Bronchial epithelial cell (primary cell): Measurements from ENCODE around the gene GPR52. TPM values are rescaled to one million over a fixed set of nuclear protein-coding genes. Genes with fewer than 3 reads are reported as not detected.
A peak's percentile ranks its signal among the peaks of the same experiment; 100 is the strongest.

ENCODE experiments used
- DNase-seq: peaks from one replicate; pipeline ENCODE4 v3.0.0-alpha.2; 2010; ENCODE audit warnings: low read depth
- FAIRE-seq: peaks from 2 replicates; lab custom pipeline; 2011; peaks lifted over from hg19 to GRCh38; lab: Jason Lieb, UNC
- H3K27me3 ChIP-seq: 2 replicates; pipeline ENCODE4 v1.5.1; 2011; ENCODE audit warnings: low read length; ENCODE audit not compliant: control insufficient read depth, insufficient read depth
- H3K36me3 ChIP-seq: 2 replicates; pipeline ENCODE4 v1.5.1; 2011; ENCODE audit warnings: low read length; ENCODE audit not compliant: control insufficient read depth, insufficient read depth
- H3K4me3 ChIP-seq: 2 replicates; pipeline ENCODE4 v1.5.1; 2011; ENCODE audit warnings: mild to moderate bottlenecking, low read depth, low read length, control low read depth
- total RNA-seq: library from RNA; depleted of rRNA; stranded (reverse); fragments of >200 nt; gene quantifications from 2 replicates; pipeline ENCODE4 v1.2.1, GENCODE V29; 2014
- TF ChIP-seq, protein P1 (sequence below): IDR thresholded peaks from 2 replicates; pipeline ENCODE4 v1.5.1; 2011; ENCODE audit warnings: mild to moderate bottlenecking, moderate library complexity, low read length, control low read depth, inconsistent platforms; ENCODE audit not compliant: insufficient read depth, severe bottlenecking

The GPR52 gene
- total RNA-seq, 1 donor from 2014 or later, result 1.1 TPM

DNA sequence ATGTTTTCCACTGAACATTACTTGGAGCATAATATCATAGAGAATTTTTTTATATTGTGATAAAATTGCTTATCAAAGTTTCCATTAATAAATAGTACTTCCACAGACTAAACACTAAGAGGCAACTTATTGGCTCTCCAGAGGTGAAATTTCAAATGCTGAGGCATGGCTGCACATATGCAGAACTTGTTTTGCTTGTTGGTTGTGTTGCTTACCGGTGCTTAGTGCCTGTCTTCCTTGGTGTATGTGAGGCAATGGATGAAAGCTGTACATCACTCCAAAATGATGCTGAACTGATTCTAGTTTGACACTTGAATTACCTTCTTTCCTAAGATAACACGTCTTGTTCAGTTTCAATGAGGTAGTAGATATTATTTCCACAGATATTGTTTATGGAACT is 29.8 kb upstream of the GPR52 start:
- DNase-seq (no peak), FAIRE-seq (no peak)
- no peaks in the 10 kb centered on the region for H3K36me3 ChIP-seq
- TF ChIP-seq, protein P1, sequence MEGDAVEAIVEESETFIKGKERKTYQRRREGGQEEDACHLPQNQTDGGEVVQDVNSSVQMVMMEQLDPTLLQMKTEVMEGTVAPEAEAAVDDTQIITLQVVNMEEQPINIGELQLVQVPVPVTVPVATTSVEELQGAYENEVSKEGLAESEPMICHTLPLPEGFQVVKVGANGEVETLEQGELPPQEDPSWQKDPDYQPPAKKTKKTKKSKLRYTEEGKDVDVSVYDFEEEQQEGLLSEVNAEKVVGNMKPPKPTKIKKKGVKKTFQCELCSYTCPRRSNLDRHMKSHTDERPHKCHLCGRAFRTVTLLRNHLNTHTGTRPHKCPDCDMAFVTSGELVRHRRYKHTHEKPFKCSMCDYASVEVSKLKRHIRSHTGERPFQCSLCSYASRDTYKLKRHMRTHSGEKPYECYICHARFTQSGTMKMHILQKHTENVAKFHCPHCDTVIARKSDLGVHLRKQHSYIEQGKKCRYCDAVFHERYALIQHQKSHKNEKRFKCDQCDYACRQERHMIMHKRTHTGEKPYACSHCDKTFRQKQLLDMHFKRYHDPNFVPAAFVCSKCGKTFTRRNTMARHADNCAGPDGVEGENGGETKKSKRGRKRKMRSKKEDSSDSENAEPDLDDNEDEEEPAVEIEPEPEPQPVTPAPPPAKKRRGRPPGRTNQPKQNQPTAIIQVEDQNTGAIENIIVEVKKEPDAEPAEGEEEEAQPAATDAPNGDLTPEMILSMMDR, result no peak
- H3K27me3 ChIP-seq, result no peaks in the 10 kb centered on the region
- no peak overlapping the region for H3K4me3 ChIP-seq

DNA sequence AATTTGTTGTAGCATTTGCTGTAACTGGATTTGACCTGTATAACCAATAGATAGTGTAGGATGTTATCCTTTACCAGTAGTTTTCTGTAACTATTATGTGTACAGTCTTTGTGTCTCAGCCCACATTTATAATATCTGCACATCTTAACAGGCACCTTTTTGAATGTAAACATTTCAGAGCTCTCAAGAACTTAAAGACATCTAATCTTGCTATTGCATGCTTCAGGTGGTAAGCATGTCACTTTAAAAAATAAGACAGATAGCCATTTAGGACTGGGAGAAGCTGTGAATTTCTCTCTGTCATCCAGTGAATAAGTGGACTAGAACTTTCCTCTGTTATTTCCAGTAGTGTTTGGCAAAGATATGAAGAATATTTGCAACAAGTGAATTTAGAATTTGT is 22.6 kb upstream of the GPR52 start:
- Histone ChIP-seq H3K36me3 (no peaks in the 10 kb centered on the region), H3K4me3 (no peak overlapping the region), H3K27me3 (no peaks in the 10 kb centered on the region)
- FAIRE-seq (no peak), DNase-seq (no peak)
- TF ChIP-seq, protein P1, result no peak

DNA sequence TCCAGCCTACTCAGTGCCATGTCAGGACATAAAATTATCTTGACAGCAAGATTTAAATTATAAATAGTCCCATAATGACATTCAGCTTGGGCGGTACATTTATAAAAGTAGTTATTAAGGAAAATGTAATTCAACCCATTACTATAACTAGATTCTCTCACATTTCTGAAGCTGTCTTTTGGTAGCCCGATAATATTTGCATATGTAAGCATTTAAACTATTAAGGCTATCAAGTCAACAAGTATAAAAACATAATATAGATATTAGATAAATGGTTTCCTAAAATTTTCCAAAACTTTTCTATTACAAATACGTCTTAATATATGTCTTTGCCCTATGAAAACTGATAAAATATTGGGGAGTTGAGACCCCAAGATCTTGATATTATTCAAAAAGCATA is 21.6 kb upstream of the GPR52 start:
- no peaks in the 10 kb centered on the region for H3K27me3 ChIP-seq
- no peaks in the 10 kb centered on the region for H3K36me3 ChIP-seq
- TF ChIP-seq, protein P1, result no peak
- DNase-seq (no peak), FAIRE-seq (no peak)
- no peak overlapping the region for H3K4me3 ChIP-seq

DNA sequence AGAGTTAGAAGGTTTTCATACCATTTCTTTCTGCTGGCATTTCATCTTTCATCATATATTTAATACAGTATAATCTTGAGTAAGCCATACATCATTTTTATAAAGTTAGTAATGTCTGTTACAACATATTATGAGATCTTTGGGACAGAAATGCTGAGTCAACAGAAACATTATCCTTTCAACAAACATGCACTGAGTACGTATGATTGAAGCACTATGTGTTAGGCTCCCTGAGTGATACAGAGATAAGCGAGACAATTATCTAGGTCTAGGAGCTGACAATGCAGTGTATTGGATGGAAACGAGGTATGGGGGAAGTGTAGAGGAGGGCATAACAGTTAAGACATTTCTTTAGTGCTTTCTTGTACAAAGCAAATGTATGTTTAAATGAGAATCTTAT is 19.7 kb upstream of the GPR52 start:
- no peak for FAIRE-seq
- no peak overlapping the region for H3K4me3 ChIP-seq
- TF ChIP-seq, protein P1, result no peak
- DNase-seq, result peak; percentile 67
- H3K36me3 ChIP-seq, result no peaks in the 10 kb centered on the region
- no peaks in the 10 kb centered on the region for H3K27me3 ChIP-seq

DNA sequence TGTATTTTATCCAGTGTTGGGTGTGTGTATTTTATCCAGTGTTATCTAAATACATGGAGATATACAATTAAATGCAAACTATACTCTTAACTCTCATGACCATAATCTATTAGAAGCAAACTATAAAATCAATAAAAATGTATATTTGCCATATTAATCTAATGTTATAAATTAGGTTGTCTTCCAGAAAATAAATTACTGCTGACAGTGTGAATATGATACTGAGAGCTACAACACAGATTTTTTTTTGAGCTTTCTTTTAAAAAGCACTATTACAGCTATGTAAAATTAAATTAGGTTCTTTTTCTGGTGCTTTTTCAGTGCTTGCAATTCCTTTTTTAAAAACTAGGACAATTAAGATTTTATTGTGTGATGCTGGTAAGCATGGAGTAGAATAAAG is 19.0 kb upstream of the GPR52 start:
- DNase-seq (no peak), FAIRE-seq (no peak)
- no peaks in the 10 kb centered on the region for H3K36me3 ChIP-seq
- TF ChIP-seq, protein P1, result no peak
- no peak overlapping the region for H3K4me3 ChIP-seq
- no peaks in the 10 kb centered on the region for H3K27me3 ChIP-seq

DNA sequence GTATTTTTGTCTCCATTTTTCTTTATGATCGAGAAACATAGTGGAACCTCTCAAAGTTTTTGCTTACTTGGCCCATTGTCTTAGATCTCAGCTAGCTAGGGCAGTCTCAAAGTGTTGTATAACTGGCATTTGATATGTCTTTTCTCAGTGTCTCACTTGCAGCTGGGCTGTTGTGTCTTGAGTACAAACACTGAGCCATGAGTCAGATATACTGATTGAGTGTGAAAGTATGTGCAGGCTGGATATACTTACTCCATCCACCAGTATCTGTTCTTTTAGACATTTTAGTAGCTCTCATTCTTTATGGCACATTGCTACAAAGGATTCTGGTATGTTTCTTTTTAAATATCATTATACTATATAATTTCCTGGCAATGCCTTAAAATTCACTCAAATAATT is 14.3 kb upstream of the GPR52 start:
- FAIRE-seq, result no peak
- no peaks in the 10 kb centered on the region for H3K36me3 ChIP-seq
- TF ChIP-seq, protein P1, result no peak
- DNase-seq, result peak; percentile 78
- H3K27me3 ChIP-seq, result no peaks in the 10 kb centered on the region
- no peak overlapping the region for H3K4me3 ChIP-seq
